GM20000 (cell line): ENCODE data around the gene HSPB6.

Source experiments
- DNase-seq: peaks from one replicate; pipeline ENCODE4 v3.0.0; 2012; ENCODE audit warnings: low spot score
- CTCF ChIP-seq: IDR thresholded peaks from 2 replicates; pipeline ENCODE4 v1.5.1; 2012; ENCODE audit warnings: mild to moderate bottlenecking, control low read depth; ENCODE audit errors: extremely low read depth, missing control alignments

HSPB6 gene

GRCh38 chr19:35722897-35723296 is 33.9 kb downstream of the HSPB6 start:
- DNase-seq = no peak
- TF ChIP-seq CTCF = no peak

GRCh38 chr19:35722461-35722860 is 34.4 kb downstream of the HSPB6 start:
- DNase-seq = no peak
- TF ChIP-seq CTCF = no peak

GRCh38 chr19:35721374-35721773 is 35.5 kb downstream of the HSPB6 start:
- DNase-seq = no peak
- TF ChIP-seq CTCF = no peak

GRCh38 chr19:35720648-35721047 is 36.2 kb downstream of the HSPB6 start:
- no peak for TF ChIP-seq CTCF
- DNase-seq = no peak

- DNase-seq = no peak
- no peak for TF ChIP-seq CTCF
Measured at GRCh38 chr19:35720163-35720524, 36.7 kb downstream of the HSPB6 start.

- no peak for DNase-seq
- TF ChIP-seq CTCF = no peak
Measured at GRCh38 chr19:35719402-35720162, 37.2 kb downstream of the HSPB6 start.

GRCh38 chr19:35718345-35719041 is 38.3 kb downstream of the HSPB6 start:
- DNase-seq = peak; percentile 77

More at GRCh38 chr19:35718345-35719041, 38.3 kb downstream of the HSPB6 start:
- TF ChIP-seq CTCF = no peak
